AG10803 (cell line): Measurements from ENCODE around the gene RGS4.

ENCODE experiments used
- DNase-seq: peaks from one replicate; pipeline ENCODE4 v3.0.0; 2010; ENCODE audit warnings: low read depth
- H3K4me3 ChIP-seq: 2 replicates; pipeline ENCODE4 v1.5.1; 2011; ENCODE audit warnings: mild to moderate bottlenecking, low read length, control low read depth
- TF ChIP-seq, protein P1 (sequence below): conservative IDR thresholded peaks from 2 replicates; pipeline ENCODE4 v1.5.1; 2011; ENCODE audit warnings: mild to moderate bottlenecking, low read length, control low read depth, inconsistent platforms

Gene RGS4

DNA sequence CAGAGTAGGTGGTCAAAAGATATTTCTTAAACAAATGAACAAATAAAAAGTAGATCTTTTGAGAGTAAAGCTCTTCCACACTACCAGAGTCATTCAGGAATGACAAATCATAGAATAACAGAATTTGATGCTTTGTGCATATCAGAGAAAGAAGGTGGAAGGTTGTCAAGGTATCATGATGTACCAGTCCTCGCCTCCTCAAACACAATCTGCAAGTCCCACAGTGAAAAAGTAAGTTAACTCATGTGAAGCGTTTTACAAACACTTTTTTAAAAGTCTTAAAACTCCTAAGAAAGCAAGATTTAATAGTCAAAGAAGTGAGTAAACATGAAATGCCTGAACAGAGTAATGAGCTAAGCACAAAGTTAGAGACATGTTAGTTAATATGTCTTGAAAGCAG is 2.5 kb upstream of the RGS4 start:
- DNase-seq, result no peak
- TF ChIP-seq, protein P1, sequence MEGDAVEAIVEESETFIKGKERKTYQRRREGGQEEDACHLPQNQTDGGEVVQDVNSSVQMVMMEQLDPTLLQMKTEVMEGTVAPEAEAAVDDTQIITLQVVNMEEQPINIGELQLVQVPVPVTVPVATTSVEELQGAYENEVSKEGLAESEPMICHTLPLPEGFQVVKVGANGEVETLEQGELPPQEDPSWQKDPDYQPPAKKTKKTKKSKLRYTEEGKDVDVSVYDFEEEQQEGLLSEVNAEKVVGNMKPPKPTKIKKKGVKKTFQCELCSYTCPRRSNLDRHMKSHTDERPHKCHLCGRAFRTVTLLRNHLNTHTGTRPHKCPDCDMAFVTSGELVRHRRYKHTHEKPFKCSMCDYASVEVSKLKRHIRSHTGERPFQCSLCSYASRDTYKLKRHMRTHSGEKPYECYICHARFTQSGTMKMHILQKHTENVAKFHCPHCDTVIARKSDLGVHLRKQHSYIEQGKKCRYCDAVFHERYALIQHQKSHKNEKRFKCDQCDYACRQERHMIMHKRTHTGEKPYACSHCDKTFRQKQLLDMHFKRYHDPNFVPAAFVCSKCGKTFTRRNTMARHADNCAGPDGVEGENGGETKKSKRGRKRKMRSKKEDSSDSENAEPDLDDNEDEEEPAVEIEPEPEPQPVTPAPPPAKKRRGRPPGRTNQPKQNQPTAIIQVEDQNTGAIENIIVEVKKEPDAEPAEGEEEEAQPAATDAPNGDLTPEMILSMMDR, result no peak
- no peak overlapping the region for H3K4me3 ChIP-seq

DNA sequence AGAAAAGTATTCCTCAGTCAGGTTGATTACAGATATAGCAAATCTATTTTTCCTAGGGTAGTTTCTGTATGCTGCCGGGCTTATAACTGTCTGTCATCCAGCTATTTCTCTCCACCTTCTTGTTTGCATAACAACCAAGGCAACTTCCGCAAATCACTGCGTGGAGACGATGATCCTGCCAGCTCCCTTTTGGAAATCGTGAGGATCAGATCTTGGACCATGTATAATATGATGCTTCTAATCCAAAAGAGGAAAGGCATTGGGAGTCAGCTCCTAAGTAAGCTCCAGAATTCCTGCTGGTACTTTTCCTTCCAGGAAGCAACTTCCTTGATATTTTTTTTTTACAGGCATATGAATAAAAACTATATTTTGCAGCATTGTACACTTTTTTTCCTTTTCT is 445 bp upstream of the RGS4 start:
- H3K4me3 ChIP-seq, result peak overlapping the region; percentile 62
- TF ChIP-seq, protein P1, result no peak
- peak; percentile 45 for DNase-seq

DNA sequence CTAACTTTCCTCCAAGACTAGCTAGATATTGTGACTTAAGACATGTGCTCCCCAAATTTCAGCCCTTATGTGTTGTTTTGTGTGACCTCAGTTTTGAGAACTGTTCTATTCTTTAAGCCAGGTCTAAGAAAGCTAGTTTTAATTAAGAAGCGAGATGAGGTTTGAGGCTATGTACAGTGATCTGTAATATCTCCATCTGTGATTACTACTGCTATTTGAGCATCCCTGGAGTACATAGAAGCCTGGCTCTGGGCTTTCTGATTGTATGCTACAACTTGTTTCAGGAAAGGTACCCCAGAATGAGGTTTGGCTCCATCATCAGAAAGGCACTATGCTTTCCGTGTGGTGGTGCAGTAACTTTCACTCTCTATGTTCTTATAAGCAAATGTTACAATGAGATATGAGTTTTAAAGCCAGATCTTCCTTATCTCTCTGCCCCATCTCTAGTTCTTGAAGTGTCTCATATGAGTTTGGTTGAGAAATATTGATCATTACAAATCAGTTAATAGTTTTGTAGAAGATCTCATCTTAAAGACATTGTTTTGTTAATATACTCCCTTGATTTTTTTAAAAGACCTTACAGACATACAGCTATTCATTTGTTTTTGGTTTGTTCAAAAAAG is 605 bp downstream of the RGS4 start:
- TF ChIP-seq, protein P1, result no peak
- peak overlapping the region; percentile 62 for H3K4me3 ChIP-seq
- no peak for DNase-seq

DNA sequence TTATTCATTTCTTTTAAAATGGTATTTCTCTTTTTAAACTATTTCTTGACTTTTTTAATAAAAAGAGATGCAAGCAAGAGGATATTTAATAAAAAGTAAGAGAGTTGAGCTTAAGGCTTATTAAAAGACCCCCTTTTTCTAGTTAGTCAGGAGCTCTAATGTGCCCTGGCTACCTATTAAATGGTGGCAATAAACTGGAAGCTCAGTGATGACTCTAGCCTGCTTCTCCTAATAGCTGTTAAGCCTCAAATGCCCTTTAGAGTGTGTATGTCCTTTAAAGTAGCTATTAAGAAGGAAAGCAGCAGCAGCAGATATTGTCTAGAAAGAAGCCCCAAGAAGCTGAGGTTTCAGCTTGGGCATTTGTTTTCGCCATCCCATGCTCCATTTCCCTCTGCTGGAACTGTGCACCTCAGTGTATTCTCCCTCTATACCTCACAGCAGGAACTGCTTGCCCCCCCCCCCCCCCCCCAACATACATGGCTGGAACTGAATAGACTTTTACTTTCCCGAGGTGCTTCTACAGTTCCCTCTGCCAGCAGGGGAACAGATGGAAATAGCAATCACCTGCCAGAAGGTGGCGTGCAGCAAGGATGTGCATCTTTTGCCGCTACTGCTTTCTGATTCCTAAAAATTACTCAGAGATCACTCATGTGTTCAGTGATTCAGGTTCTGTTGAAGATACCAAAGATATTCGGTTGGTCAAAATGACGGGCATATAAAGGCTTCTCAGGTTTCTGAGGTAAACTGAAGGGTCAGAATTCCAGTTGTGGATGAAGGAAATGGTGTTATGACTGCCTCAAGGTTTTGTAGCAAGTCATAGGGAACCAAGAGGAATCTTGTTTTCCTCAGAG is 2.5 kb downstream of the RGS4 start:
- TF ChIP-seq, protein P1, result peak; percentile 84
- DNase-seq, result peak; percentile 78
- peak overlapping the region; percentile 34 for H3K4me3 ChIP-seq

DNA sequence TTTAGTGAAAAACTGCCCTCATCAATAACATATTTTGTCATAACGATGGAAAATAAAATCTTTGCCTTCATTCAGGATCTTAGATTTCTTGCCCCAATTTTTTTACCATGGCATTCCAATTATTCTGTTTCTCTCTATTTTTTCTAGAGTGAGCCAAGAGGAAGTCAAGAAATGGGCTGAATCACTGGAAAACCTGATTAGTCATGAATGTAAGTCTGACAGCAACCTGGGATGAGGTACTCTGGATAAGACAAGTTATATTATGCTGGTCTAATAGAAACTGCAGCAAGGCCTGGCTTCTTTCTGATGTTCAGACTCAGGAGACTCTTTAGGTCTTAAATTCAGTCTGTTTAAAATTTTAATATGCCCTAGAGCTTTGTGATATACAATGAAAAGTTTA is 3.5 kb downstream of the RGS4 start:
- no peak overlapping the region for H3K4me3 ChIP-seq
- DNase-seq, result peak; percentile 36
- TF ChIP-seq, protein P1, result no peak

DNA sequence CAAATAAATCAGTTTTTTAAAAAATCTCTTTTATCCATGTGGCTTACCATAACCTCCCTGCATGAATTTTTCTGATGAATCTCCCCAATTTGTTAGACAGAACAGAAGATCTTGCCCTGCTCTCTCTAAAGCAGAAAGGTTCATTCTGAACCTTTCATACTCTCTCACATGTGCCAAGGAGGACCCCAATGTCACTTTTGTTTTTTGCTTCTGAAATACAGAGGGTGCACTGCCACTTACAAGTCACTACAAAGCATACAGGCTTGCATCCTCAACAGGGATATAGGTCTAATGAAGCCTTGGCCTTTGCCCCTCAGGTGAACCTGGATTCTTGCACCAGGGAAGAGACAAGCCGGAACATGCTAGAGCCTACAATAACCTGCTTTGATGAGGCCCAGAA is 4.8 kb downstream of the RGS4 start:
- H3K4me3 ChIP-seq, result no peak overlapping the region
- TF ChIP-seq, protein P1, result no peak
- DNase-seq, result no peak
